ENCODE results near the gene PRSS33.

- TF ChIP-seq POLR2A (IDR thresholded peaks at IDR 0.05) = no peak
- no peak for TF ChIP-seq CTCF (IDR thresholded peaks at IDR 0.05)
Observed at GRCh38 chr16:2752850-2753732, 34.3 kb downstream of the PRSS33 start.
